Non-pigmented ciliary epithelial cell (primary cell): ENCODE data around the gene HSD17B3.
"Not testable (repeated sequence)": the region's sequence is repeated elsewhere in the genome, so short reads cannot be mapped to it uniquely, and the experiment has no call there.

ENCODE experiments used
- DNase-seq: peaks from one replicate; pipeline ENCODE4 v3.0.0-alpha.2; 2010; ENCODE audit warnings: low read depth

The HSD17B3 gene

DNA sequence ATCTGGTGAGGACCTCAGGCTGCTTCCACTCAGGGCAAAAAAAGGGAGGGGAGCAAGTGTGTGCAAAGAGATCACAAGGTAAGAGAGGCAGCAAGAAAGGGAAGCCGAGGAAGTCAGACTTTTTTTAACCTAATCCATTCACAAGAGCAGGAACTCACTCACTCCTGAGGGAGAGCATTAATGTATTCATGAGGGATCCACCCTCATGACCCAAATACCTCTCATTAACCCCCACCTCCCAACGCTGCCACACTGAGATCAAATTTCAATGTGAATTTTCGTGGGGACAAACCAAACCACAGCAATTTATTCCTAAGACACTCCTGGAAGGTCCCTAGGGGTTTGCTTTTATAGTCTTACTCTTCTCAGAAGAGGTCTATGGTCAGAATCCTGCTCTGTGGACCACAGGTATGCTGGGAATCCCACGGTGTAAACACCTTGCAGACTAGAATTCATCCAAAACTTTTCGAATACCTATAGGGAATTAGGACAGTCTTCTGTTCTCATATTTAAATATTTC lies 108.7 kb downstream of the HSD17B3 start:
- no peak for DNase-seq

DNA sequence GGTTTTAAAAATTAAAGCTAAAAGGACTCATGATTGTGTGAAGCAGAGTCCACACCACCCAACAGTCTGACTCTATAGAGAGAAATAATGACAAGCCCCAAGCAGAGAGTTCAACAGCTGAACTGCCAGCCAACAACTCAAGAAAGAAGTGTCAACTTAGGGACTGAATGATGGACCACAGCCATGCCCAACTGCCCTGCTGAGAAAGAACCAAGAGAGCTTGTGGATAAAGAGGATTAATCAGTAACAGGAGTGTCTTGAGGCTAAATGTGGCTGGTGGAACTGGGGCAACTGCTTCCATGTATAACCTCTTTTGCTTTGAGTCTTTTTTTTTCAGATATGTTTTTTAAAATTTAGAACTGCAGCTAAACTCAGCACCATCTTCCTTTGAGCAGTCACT lies 109.3 kb downstream of the HSD17B3 start:
- DNase-seq: no peak

DNA sequence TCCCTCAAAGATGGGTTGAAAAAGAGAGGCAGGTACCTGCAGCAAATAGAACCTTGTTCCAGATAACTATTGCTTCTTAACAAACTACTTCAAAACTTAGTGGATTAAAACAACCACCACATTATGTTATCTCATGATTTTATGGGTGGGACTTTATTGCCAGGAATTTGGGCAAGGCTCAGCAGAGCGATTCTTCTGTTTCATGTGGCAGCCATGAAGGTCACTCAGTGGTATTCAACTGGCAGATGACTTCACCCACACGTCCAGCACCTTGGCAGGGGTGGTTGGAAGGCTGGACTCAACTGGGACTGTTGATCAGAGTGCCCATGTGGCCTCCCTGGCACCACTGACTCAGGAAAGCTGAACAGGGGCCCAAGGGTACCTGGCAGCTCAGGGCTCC lies 112.0 kb downstream of the HSD17B3 start:
- no peak for DNase-seq

DNA sequence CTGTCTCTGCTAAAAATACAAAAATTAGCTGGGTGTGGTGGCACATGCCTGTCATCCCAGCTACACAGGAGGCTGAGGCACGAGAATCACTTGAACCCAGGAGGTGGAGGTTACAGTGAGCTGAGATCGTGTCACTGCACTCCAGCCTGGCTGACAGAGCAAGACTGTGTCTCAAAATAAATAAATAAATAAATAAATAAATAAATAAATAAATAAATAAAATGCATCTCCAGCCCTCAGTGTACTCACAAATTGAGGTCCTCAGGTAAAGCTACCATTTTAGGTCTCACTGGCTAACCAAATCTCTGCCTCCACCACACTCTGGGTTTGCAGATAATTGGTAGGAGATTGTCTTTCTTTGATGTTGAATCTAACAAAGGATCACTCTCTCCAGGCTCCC lies 112.4 kb downstream of the HSD17B3 start:
- DNase-seq: not testable (repeated sequence)

DNA sequence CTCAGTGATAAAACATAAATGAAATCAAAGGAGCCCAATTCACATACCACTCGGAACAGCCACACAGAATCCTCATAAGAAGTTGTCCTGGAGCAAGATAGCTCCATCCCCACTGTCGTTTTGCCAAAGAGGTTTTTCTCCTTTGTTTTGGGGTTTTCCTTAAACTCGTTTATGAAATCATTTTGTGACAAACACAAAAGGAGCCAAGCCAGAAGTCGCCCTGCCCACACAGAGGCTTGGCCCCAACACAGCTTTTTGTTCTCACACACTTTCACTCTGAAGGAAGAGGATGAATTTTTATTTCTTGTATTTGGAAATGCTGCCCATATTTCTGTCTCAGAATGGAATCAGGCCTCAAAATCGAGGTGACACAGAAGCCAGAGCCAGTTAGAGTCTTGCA lies 113.4 kb downstream of the HSD17B3 start:
- DNase-seq: no peak

DNA sequence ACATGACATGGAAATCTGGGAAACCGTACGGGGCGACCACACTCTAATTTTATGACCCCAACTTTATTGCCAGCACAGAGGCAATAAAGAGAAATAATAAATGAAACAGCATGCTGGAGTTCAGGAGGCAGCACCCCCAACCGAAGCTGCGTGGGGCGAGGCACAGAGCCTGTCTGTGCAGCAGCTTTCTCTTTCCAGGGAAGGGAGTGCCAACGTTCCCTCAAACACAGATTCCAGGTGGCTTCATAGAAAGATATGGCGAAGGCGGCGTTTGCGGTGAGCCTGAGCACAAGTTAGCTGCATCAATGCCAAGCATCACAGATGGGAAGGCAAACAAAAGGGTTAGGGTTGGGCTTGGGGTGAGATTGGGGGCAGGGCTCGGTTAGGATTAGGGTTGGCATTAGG lies 114.8 kb downstream of the HSD17B3 start:
- DNase-seq: no peak

DNA sequence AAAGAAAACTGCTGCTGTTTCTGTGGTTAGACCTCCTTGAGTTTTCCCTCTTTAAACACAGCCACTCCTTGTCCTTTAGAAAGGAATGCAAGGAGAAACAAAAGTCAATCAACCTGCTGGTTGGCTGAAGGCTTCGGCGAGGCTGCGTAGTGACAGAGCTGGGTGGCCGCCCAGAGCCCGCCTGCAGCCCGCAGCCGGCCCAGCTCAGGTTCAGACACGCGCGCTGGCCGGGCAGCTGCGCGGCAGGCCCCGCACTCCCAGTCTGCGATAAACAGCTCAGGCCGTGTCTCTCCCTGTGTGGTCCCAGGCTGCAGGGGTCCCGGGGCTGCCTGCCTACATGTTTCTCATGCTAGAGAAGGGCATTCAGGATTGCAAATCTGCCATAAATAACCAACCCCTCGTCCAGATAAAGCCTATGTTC lies 115.4 kb downstream of the HSD17B3 start:
- no peak for DNase-seq

DNA sequence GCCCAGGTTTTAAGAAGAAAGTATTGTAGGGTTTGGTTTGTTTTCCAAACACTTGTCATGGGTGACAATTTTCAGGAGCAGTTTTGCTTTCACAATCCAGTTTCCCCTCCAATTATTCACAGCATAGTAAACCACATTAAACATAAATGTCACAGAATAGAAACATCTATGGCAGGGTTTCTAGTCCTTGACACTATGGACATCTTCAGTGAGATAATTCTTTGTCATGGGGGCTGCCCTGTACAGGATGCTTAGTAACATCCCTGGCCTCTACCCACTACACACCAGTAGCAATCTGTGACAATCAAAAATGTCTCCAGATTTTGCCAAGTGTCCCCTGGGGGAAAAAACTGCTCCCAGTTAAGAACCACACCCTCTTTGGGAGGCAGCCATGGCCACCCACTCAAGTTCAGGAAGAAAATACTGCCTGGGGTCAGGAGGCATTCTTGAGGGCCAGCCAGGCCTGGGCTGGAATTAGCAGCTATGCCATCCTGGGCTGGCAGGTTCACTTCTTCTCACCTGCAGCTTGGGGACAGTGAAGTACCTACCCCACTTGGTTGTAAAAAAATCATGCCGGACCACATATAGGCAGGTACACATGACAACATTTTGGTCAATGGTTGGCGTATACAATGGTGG lies 116.3 kb downstream of the HSD17B3 start:
- DNase-seq: no peak
